Esophagus squamous epithelium (tissue), 5 donors: ENCODE measurements around the gene MICALL2. TPM values are rescaled to one million over a fixed set of nuclear protein-coding genes. Genes with fewer than 3 reads are reported as not detected.

Experiments
- DNase-seq: peaks from one replicate; lab custom pipeline; 2025; lab: John Stamatoyannopoulos, UW
- H3K27ac ChIP-seq, 4 donors: fragments of 200-600 bp; sonication (generic); one replicate each; pipeline ENCODE4 v1.5.1; 2016 to 2019; ENCODE audit warnings: mild to moderate bottlenecking in 1 of 4
- H3K27me3 ChIP-seq, 4 donors: fragments of 200-600 bp; sonication (generic); 1 replicate in 3 of 4; 2 replicates in 1 of 4; pipeline versions ENCODE4 v1.5.1 to v1.6.0; 2017 to 2021; ENCODE audit warnings: antibody characterized with exemption in 1 of 4
- H3K36me3 ChIP-seq, 3 donors: fragments of 200-600 bp; sonication (generic); one replicate each; pipeline ENCODE4 v1.5.1; 2016 to 2019
- H3K4me1 ChIP-seq, 3 donors: fragments of 200-600 bp; sonication (generic); one replicate each; pipeline ENCODE4 v1.5.1; 2017 to 2019
- H3K4me3 ChIP-seq, 4 donors: fragments of 200-600 bp; sonication (generic); 1 replicate in 3 of 4; 2 replicates in 1 of 4; pipeline ENCODE4 v1.5.1; 2016 to 2019; ENCODE audit warnings: mild to moderate bottlenecking in 2 of 4, moderate library complexity in 1 of 4
- H3K9me3 ChIP-seq, 3 donors: fragments of 200-600 bp; sonication (generic); one replicate each; pipeline ENCODE4 v1.5.1; 2016 to 2019
- CTCF ChIP-seq, 6 experiments: fragments of 450-650 bp in 4 of 6; fragments of 200-600 bp in 2 of 6; sonication (generic) in 2 of 6; IDR thresholded peaks; one replicate each; pipeline ENCODE4 v1.5.1; 2016 to 2019; ENCODE audit warnings: antibody characterized with exemption in 6 of 6, mild to moderate bottlenecking in 4 of 6, moderate library complexity in 4 of 6
- POLR2A ChIP-seq, 4 donors: fragments of 450-650 bp; IDR thresholded peaks; one replicate each; pipeline ENCODE4 v1.6.1; 2017; ENCODE audit warnings: antibody characterized with exemption in 4 of 4, mild to moderate bottlenecking in 4 of 4, moderate library complexity in 3 of 4
- WGBS, 2 donors: methylation state at CpG; one replicate each; pipeline ENCODE4 v1.1.5; 2018; 5-methylcytosine and 5-hydroxymethylcytosine counted together
- intact Hi-C: fragments of 100-400 bp; cut with DNase I; formaldehyde crosslinking; loops from one replicate; pipeline ENCODE4 v1.15.0; 2022
- total RNA-seq, 4 donors: library from RNA; depleted of rRNA; stranded (reverse); fragments of >200 nt; gene quantifications; one replicate each; pipeline ENCODE4 v1.1.0, GENCODE V29; 2016
- donor health status: DM: yes; HTN: yes; CAD: no.

The MICALL2 gene
- total RNA-seq, 4 donors from 2014 or later, result 14.1 to 17.5 (median 16.5) TPM

- intact Hi-C loops, result no loop called here
- 45 to 51% methylated on average over 13 of the region's 18 CpGs for WGBS, 2 donors
- no peaks in the 10 kb centered on the region for H3K9me3 ChIP-seq
- H3K36me3 ChIP-seq, result peaks cover 0 to under 1% (median 0%) of the 10 kb centered on the region in 3 donors
- peaks cover 30 to 71% (median 53%) of the 10 kb centered on the region in 3 donors for H3K4me1 ChIP-seq
- TF ChIP-seq POLR2A (IDR thresholded peaks at IDR 0.05), result no peak
- no peak overlapping the region for H3K4me3 ChIP-seq
- H3K27me3 ChIP-seq, result no peaks in the 10 kb centered on the region
- H3K27ac ChIP-seq, result no peak overlapping the region
- no peak for DNase-seq
These were observed 4.5 kb upstream of the MICALL2 start for GRCh38 chr7:1463676-1464223.

GRCh38 chr7:1461646-1462375 lies 2.5 kb upstream of the MICALL2 start:
- DNase-seq, result no peak

GRCh38 chr7:1460821-1461645 lies 1.8 kb upstream of the MICALL2 start:
- Histone ChIP-seq H3K36me3 (no peaks in the 10 kb centered on the region), H3K9me3 (no peaks in the 10 kb centered on the region), H3K27me3 (no peaks in the 10 kb centered on the region), H3K4me1 (peaks cover 42 to 84% (median 68%) of the 10 kb centered on the region in 3 donors), H3K27ac (peak overlapping the region; percentile 79 to 96 (median 90)), H3K4me3 (peak overlapping the region in 3 of 4 donors; percentile 52 to 97 (median 73))
- 33 to 36% methylated on average over 17 to 19 of the region's 30 CpGs for WGBS, 2 donors
- TF ChIP-seq CTCF (IDR thresholded peaks at IDR 0.05) (no peak), POLR2A (IDR thresholded peaks at IDR 0.05) (no peak)
- intact Hi-C loops, result no loop called here
- no peak for DNase-seq

More at GRCh38 chr7:1461646-1462375, 2.5 kb upstream of the MICALL2 start:
- Histone ChIP-seq H3K27ac (peak overlapping the region; percentile 79 to 96 (median 90)), H3K4me3 (peak overlapping the region in 1 of 4 donors; percentile 97), H3K4me1 (peaks cover 44 to 84% (median 67%) of the 10 kb centered on the region in 3 donors), H3K27me3 (no peaks in the 10 kb centered on the region), H3K36me3 (no peaks in the 10 kb centered on the region), H3K9me3 (no peaks in the 10 kb centered on the region)
- TF ChIP-seq CTCF (IDR thresholded peaks at IDR 0.05), result no peak
- no peak for TF ChIP-seq POLR2A (IDR thresholded peaks at IDR 0.05)
- WGBS, 2 donors, result 64 to 67% methylated on average over 8 to 11 of the region's 18 CpGs
- intact Hi-C loops, result no loop called here

- no peaks in the 10 kb centered on the region for H3K27me3 ChIP-seq
- intact Hi-C loops, result no loop called here
- peak overlapping the region; percentile 33 to 97 (median 62) for H3K4me3 ChIP-seq
- H3K27ac ChIP-seq, result peak overlapping the region; percentile 79 to 96 (median 90)
- WGBS, 2 donors, result 0 to 6% methylated on average over 3 to 13 of the region's 30 CpGs
- H3K36me3 ChIP-seq, result no peaks in the 10 kb centered on the region
- peaks cover 49 to 89% (median 76%) of the 10 kb centered on the region in 3 donors for H3K4me1 ChIP-seq
- DNase-seq, result no peak
- H3K9me3 ChIP-seq, result no peaks in the 10 kb centered on the region
- TF ChIP-seq POLR2A (IDR thresholded peaks at IDR 0.05) (no peak), CTCF (IDR thresholded peaks at IDR 0.05) (no peak)
These were observed 900 bp upstream of the MICALL2 start for GRCh38 chr7:1459920-1460820.

GRCh38 chr7:1459512-1459892 lies 232 bp upstream of the MICALL2 start:
- H3K9me3 ChIP-seq, result no peaks in the 10 kb centered on the region
- TF ChIP-seq CTCF (IDR thresholded peaks at IDR 0.05) (no peak), POLR2A (IDR thresholded peaks at IDR 0.05) (no peak)
- no peaks in the 10 kb centered on the region for H3K27me3 ChIP-seq
- H3K4me1 ChIP-seq, result peaks cover 56 to 95% (median 83%) of the 10 kb centered on the region in 3 donors
- WGBS, 2 donors, result no CpG with 5 or more reads among the region's 35 CpGs
- no peaks in the 10 kb centered on the region for H3K36me3 ChIP-seq
- DNase-seq, result peak; percentile 95
- peak overlapping the region; percentile 73 to 97 (median 77) for H3K4me3 ChIP-seq
- intact Hi-C loops, result no loop called here
- peak overlapping the region; percentile 87 to 96 (median 90) for H3K27ac ChIP-seq
